GM21423 (cell line): ENCODE measurements around the gene COX8C.
"Not testable (repeated sequence)": the region's sequence is repeated elsewhere in the genome, so short reads cannot be mapped to it uniquely, and the experiment has no call there.

Experiments
- ATAC-seq: cut with Tn5 transposase; IDR thresholded peaks from one replicate; pipeline ENCODE4 v1.9.1; 2021; ENCODE audit warnings: mild to moderate bottlenecking, moderate library complexity; ENCODE audit not compliant: unreplicated experiment

The COX8C gene

DNA sequence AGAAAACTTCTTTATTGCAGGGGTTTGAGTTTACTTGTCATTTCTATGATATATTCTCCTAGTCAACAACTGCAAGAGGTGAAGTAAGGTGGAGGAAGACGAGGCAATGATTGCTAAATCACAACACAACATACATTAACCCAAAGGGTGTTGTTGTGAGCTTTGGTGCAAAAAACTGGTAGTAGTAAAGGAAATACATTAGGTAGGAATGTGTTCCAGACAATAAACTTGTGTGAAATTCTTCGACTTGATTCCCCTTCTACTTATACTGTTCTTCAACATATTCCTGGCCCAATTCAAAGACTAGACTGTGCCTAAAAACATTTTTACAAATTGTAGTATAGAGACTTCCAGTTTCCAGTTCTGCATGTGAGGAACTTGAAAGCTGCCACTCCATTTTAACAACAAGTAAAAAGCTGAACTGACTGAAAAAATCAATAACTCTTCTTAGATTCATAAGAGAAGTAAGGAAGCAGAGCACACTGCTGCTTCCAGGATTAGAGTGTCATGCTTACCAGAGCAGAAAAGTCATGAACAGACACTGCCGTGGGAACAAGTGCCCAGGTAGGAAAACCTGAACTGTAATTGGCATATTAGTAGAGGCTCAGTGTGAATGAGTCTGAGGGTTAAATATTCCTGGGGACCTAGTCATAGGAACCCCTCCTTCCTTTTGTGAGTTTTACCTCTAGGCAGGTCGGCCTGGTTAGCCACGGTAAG lies 22.2 kb downstream of the COX8C start:
- ATAC-seq = peak; percentile 35

GRCh38 chr14:93369713-93370266 lies 22.8 kb downstream of the COX8C start:
- peak; percentile 93 for ATAC-seq

- peak; percentile 95 for ATAC-seq
Measured at GRCh38 chr14:93375673-93376156, 28.7 kb downstream of the COX8C start.

DNA sequence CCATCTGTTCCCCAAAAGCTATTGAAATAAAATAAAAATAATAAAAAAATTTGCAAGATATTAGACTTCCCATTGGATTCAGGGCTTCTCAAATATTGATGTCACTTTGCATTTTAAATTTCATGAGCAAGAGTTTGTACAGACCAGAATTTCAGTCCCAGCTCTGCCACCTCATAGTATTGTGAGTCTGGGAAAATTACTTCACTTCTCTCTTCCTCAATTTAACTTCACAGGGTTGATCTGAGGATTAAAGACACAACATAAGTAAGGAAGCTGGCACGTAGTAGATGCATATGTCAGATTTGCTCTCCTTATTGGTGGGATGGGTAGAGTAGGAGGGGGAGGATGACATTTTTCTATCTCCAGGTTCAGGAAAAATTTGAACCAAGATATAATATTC lies 32.8 kb downstream of the COX8C start:
- ATAC-seq = no peak

GRCh38 chr14:93381644-93382043 lies 34.7 kb downstream of the COX8C start:
- peak; percentile 56 for ATAC-seq

GRCh38 chr14:93384256-93384655 lies 37.3 kb downstream of the COX8C start:
- ATAC-seq = not testable (repeated sequence)

DNA sequence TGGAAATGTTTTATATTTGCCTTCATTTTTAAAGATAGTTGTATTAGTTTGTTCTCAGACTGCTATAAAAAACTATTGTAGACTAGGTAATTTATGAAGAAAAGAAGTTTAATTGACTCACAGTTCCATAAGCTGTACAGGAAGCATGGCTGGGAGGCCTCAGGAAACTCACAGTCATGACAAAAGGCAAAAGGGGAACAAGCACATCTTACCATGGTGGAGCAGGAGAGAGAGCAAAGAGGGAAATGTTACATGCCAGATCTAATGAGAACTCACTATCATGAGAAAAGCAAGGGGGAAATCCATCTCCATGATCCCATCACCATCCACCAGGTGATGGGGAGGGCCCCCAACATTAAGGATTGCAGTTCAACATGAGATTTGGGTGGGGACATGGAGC lies 48.2 kb downstream of the COX8C start:
- ATAC-seq = no peak

DNA sequence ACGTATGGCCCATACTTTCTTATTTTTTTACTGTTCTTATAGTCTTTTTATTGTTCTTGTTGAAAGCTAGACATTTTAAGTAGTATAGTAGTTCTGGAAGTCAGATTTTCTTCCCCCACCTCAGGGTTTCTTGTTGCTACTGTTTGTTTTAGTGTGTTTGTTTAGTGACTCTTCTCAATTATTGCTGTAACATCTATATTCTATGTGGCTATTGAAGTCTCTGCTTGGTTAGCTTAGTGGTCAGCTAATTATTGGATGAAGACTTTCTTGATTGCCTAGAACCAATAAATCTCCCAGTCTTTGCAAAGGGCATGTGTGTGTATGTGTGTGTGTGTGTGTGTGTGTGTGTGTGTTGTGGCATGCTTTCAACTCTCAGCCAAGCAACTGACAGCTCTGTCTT lies 49.5 kb downstream of the COX8C start:
- ATAC-seq = no peak
